SK-N-MC (cell line): ENCODE data around the gene CDK16.

Source experiments
- EZH2 ChIP-seq: fragments of 200-600 bp; sonication (generic); IDR thresholded peaks from one replicate; pipeline ENCODE4 v1.6.1; 2017; ENCODE audit warnings: antibody characterized with exemption
- FOXP2 ChIP-seq: optimal IDR thresholded peaks from 2 replicates; pipeline ENCODE3; 2011; ENCODE audit warnings: mild to moderate bottlenecking, moderate library complexity; ENCODE audit not compliant: insufficient read depth; ENCODE audit errors: extremely low read length, control extremely low read depth
- POLR2AphosphoS5 ChIP-seq: IDR thresholded peaks from 2 replicates; pipeline ENCODE4 v1.6.1; 2012; ENCODE audit warnings: mild to moderate bottlenecking, low read depth, low read length, borderline replicate concordance

DNA sequence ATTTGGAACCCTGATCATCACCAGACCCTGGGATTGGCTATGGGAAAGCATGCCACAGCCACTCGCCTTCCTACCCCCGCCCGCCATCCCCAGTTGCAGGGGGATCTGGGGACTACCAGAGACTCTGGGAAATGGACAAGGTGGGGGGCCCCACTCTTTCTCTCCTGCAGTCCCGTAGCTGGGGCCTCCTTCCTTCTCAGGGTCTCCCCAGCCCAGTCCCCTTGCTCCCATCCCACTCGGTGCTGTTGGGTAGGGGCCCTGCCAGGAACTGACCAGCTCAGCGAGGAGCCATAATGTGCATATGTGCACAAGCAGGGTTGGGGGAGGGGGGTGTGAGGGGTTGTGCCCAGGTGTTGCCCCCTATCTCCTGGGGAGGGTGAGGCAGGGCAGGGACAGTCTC is 10.9 kb downstream of the CDK16 start:
- no peak for TF ChIP-seq POLR2AphosphoS5
- TF ChIP-seq EZH2 = no peak
- TF ChIP-seq FOXP2 = no peak
